DOHH2 (cell line): ENCODE results near the gene PAN3.

Experiments used
- CTCF ChIP-seq: fragments of 200-600 bp; sonication (generic); IDR thresholded peaks from one replicate; pipeline ENCODE4 v1.5.1; 2014; ENCODE audit warnings: antibody characterized with exemption, mild to moderate bottlenecking, low read depth, low read length; ENCODE audit not compliant: poor library complexity, severe bottlenecking
- EZH2phosphoT487 ChIP-seq: fragments of 200-600 bp; sonication (generic); IDR thresholded peaks from 2 replicates; pipeline ENCODE4 v1.6.1; 2017; ENCODE audit warnings: borderline replicate concordance, mild to moderate bottlenecking, antibody characterized with exemption, low read length, moderate library complexity, mixed read lengths

GRCh38 chr13:28220166-28220565 is 81.8 kb downstream of the PAN3 start:
- no peak for TF ChIP-seq CTCF
- no peak for TF ChIP-seq EZH2phosphoT487
